SJSA1 (cell line): Measurements from ENCODE around the gene TEN1. TPM values are rescaled to one million over a fixed set of nuclear protein-coding genes. Genes with fewer than 3 reads are reported as not detected.

Experiments used
- DNase-seq, 2 experiments: peaks; one replicate each; pipeline ENCODE4 v3.0.0-alpha.2; 2015 to 2020; ENCODE audit warnings: low spot score in 2 of 2, low read depth in 1 of 2
- H3K27ac ChIP-seq: fragments of 250-450 bp; sonication (Bioruptor Pico); 2 replicates; pipeline ENCODE4 v1.5.1; 2020; ENCODE audit warnings: mild to moderate bottlenecking, moderate library complexity
- H3K27me3 ChIP-seq: fragments of 250-450 bp; sonication (Bioruptor Pico); replicated peaks from 2 replicates; pipeline ENCODE4 v1.5.1; 2020; ENCODE audit warnings: mild to moderate bottlenecking, moderate library complexity
- H3K36me3 ChIP-seq: fragments of 250-450 bp; sonication (Bioruptor Pico); 2 replicates; pipeline ENCODE4 v1.5.1; 2020; ENCODE audit warnings: mild to moderate bottlenecking
- H3K4me1 ChIP-seq: fragments of 250-450 bp; sonication (Bioruptor Pico); replicated peaks from 2 replicates; pipeline ENCODE4 v1.6.1; 2021; ENCODE audit warnings: mild to moderate bottlenecking
- H3K4me3 ChIP-seq: fragments of 250-450 bp; sonication (Bioruptor Pico); 2 replicates; pipeline ENCODE4 v1.5.1; 2020; ENCODE audit warnings: mild to moderate bottlenecking
- H3K9me3 ChIP-seq: fragments of 250-450 bp; sonication (Bioruptor Pico); replicated peaks from 2 replicates; pipeline ENCODE4 v1.5.1; 2020; ENCODE audit warnings: mild to moderate bottlenecking
- total RNA-seq: library from RNA; depleted of rRNA; stranded (reverse); fragments of >200 nt; shearing (Covaris generic); gene quantifications from 2 replicates; pipeline ENCODE4 v1.2.3, GENCODE V29; 2014; rRNA removed

TEN1 gene, protein sequence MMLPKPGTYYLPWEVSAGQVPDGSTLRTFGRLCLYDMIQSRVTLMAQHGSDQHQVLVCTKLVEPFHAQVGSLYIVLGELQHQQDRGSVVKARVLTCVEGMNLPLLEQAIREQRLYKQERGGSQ
- total RNA-seq: 26.9 and 31.0 TPM in 2 replicates

DNA sequence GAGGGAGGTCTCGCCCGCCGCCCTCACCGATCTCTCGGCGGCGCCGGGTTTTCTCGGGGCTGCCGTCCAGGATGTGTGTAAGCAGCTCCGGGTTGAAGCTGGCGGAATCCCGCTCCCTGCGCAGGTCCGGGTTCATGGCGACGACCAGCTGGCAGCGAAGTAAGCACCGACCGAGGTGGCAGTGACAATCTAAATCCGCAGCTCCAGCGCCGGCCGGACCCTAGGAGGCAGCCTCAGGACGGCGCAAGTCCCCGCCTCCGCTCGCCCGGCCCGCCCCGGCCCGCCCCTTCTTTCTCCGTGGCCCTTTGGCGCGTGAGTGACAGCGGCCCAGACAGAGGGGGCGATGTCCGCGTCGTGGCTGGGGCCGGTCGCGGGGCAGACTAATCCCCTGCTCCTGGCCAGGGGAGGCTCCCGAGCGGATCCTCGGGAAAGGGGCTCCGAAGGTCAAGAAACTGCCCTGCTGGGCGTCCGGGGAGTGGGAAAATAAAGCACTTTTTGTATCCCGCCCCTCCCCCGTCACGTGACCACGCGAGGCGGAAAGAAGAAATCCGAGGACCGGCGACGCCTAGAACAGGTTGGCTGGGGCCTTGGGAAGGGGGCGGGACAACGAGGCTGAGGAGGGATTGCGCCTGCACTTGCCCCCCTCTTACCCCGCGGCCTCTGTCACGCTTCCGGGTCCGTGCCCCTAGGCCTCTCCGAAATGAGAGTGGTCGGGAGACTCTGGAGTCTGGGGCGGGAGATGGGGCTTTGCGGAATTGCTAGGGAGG lies at the start of gene TEN1, which contains the start of gene ACOX1:
TSS of gene TEN1 (plus strand) at position 303 of the 767 bp plus-strand sequence. CDS start 6,953 bp downstream, outside the sequence.
TSS of gene ACOX1 (minus strand) at position 229 of the 767 bp plus-strand sequence. CDS start at position 136, 93 bp downstream.
- H3K27me3 ChIP-seq: no peaks in the 10 kb centered on the region
- H3K4me3 ChIP-seq: peak within 1 kb of the TSS; percentile 65
- H3K9me3 ChIP-seq: no peaks in the 10 kb centered on the region
- peak; percentile 100 for DNase-seq
- peaks cover 22% of the 10 kb centered on the region for H3K36me3 ChIP-seq
- peaks cover 27% of the 10 kb centered on the region for H3K4me1 ChIP-seq
- H3K27ac ChIP-seq: peak within 1 kb of the TSS; percentile 90

GRCh38 chr17:75931062-75931461 lies 48.0 kb upstream of the TEN1 start:
- no peak for DNase-seq
- Histone ChIP-seq H3K4me1 (no peaks in the 10 kb centered on the region), H3K9me3 (no peaks in the 10 kb centered on the region), H3K36me3 (no peaks in the 10 kb centered on the region), H3K4me3 (no peak overlapping the region), H3K27me3 (no peaks in the 10 kb centered on the region), H3K27ac (no peak overlapping the region)

DNA sequence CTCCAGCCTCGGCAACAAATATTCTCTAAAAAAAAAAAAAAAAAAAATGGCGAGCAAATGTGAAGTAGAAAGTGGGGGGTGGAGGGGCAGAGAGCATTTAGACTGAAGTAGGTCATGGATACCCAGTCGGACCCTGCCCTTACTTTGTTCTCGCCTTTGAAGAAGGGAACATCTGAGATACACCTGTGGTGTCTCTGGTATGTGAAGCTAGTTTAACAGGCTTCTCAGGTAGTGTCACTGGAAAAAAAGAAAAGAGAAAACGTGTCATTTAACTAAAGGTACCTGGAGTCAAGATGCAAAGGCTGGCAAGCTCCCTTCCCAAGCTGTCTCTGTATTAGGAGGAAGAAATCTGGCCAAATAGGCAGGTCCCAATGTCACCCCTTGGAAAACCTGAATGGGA lies 46.2 kb upstream of the TEN1 start:
- Histone ChIP-seq H3K27ac (no peak overlapping the region), H3K4me3 (no peak overlapping the region)

GRCh38 chr17:75933808-75934207 lies 45.2 kb upstream of the TEN1 start:
- Histone ChIP-seq H3K36me3 (no peaks in the 10 kb centered on the region), H3K4me1 (no peaks in the 10 kb centered on the region), H3K9me3 (no peaks in the 10 kb centered on the region), H3K4me3 (no peak overlapping the region), H3K27me3 (no peaks in the 10 kb centered on the region), H3K27ac (no peak overlapping the region)
- no peak for DNase-seq

More for the DNA sequence above, 46.2 kb upstream of the TEN1 start:
- Histone ChIP-seq H3K9me3 (no peaks in the 10 kb centered on the region), H3K27me3 (no peaks in the 10 kb centered on the region), H3K36me3 (no peaks in the 10 kb centered on the region), H3K4me1 (no peaks in the 10 kb centered on the region)
- DNase-seq: no peak

DNA sequence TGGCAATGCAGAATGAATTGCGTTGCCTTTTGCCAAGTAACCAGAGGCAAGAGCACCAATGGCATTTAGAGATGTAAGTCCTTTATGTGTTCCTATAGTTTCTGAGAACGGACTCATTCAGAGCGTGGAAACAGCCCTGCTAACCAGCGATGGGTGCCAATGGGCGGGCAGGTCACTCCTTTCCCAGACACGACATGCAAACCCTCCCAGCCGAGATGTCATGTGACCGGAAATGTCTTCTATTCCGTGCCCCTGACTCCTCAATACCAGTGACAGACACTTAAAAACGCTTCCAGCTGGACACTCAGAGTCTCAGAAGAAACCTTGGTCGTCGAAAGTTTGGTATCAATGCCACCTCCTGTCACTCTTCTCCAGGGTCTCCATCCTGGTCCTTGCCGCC lies 41.4 kb upstream of the TEN1 start:
- H3K36me3 ChIP-seq: peaks cover 3% of the 10 kb centered on the region
- DNase-seq: no peak
- H3K27ac ChIP-seq: no peak overlapping the region
- H3K4me1 ChIP-seq: peaks cover 10% of the 10 kb centered on the region
- no peaks in the 10 kb centered on the region for H3K27me3 ChIP-seq
- no peak overlapping the region for H3K4me3 ChIP-seq
- no peaks in the 10 kb centered on the region for H3K9me3 ChIP-seq

DNA sequence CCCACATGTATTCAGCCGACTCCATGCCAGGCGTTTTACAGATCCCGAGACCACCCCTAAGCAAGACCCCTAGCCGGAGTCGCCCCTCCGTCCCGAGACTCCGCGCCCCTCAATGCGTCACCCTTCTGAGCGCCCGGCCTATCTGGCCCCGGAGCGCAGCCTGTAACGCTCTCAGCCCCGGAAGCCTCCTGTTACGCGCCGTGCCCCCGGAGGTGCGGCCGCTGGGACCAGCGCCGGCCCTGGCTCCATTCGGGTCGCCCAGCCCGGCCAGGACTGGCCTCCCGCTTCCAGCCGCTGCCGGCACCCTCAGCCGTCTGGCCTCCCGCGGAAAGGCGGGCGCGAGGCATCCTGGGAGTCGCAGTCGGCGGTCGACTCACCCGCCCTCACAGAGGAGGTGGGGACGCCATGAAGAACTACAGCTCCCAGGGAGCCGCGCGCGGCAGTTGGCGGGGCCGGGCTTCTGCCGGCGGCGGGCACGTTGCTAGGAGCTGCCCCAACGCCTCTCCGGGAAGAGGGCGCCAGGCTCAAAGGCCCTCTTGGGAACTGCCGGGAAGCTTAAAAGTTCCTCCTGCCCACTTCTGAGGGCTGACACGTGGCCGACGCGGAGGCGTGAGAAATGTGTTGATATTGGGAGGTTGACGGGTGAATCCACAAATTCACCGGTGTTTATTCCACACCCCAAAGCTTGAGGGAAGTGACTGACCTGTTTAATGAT lies 38.2 kb upstream of the TEN1 start, which contains the start of gene FBF1:
TSS of gene FBF1 (minus strand) at position 316 of the 715 bp plus-strand sequence. CDS start 2,893 bp downstream, outside the sequence.
- Histone ChIP-seq H3K27me3 (no peaks in the 10 kb centered on the region), H3K4me1 (peaks cover 10% of the 10 kb centered on the region), H3K9me3 (no peaks in the 10 kb centered on the region), H3K36me3 (peaks cover 11% of the 10 kb centered on the region), H3K4me3 (peak within 1 kb of the TSS; percentile 65), H3K27ac (peak within 1 kb of the TSS; percentile 56)
- peak; percentile 97 to 99 for DNase-seq

- H3K9me3 ChIP-seq: no peaks in the 10 kb centered on the region
- H3K4me3 ChIP-seq: peak overlapping the region; percentile 65
- no peak for DNase-seq
- H3K27me3 ChIP-seq: no peaks in the 10 kb centered on the region
- peaks cover 16% of the 10 kb centered on the region for H3K36me3 ChIP-seq
- peaks cover 10% of the 10 kb centered on the region for H3K4me1 ChIP-seq
- H3K27ac ChIP-seq: no peak overlapping the region; the same call in 1 of the 2 replicates
Measured at GRCh38 chr17:75941442-75941819, 37.6 kb upstream of the TEN1 start.

DNA sequence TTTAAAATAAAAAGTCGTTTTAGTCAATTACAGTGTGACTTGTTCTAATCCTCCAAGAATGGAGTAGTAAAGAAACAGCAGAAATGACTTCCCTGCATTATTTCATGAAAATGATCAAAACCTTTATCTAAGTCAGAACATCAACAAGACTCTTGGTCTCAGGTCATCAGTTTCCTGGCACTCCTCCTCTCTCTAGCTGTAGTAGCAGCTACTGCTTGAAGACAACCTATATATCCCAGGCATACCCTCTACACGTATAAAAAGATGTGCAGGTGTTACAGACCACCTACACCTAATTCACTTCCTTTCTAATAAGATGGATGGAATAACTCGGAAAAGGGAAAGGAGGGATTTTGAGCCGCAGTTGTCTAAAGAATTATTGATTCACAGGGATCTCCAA lies 36.6 kb upstream of the TEN1 start:
- H3K4me3 ChIP-seq: no peak overlapping the region
- H3K9me3 ChIP-seq: no peaks in the 10 kb centered on the region
- H3K27ac ChIP-seq: no peak overlapping the region
- no peak for DNase-seq
- H3K36me3 ChIP-seq: peaks cover 22% of the 10 kb centered on the region
- peaks cover 10% of the 10 kb centered on the region for H3K4me1 ChIP-seq
- H3K27me3 ChIP-seq: no peaks in the 10 kb centered on the region

GRCh38 chr17:75943491-75943890 lies 35.5 kb upstream of the TEN1 start:
- no peaks in the 10 kb centered on the region for H3K27me3 ChIP-seq
- DNase-seq: no peak
- H3K4me1 ChIP-seq: peaks cover 10% of the 10 kb centered on the region
- H3K27ac ChIP-seq: no peak overlapping the region
- peaks cover 28% of the 10 kb centered on the region for H3K36me3 ChIP-seq
- no peaks in the 10 kb centered on the region for H3K9me3 ChIP-seq
- H3K4me3 ChIP-seq: no peak overlapping the region

- peaks cover 43% of the 10 kb centered on the region for H3K36me3 ChIP-seq
- H3K9me3 ChIP-seq: no peaks in the 10 kb centered on the region
- no peak overlapping the region for H3K4me3 ChIP-seq
Measured at GRCh38 chr17:75945211-75945610, 33.8 kb upstream of the TEN1 start.

DNA sequence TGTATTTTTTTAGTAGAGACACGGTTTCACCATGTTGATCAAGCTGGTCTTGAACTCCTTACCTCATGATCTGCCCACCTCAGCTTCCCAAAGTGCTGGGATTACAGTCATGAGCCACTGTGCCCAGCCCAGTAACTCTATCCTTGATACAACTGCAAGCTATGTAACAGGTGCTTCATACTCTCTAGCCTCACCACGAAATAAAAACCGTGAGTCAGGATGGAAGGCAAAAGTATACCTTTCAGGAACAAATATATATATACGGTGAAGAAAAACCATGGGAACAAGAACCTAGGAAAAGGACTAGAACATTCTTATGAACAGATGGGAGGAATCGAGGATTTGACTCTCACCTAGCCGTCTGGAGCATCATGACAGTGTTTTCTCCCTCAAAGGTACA lies 28.6 kb upstream of the TEN1 start:
- no peak for DNase-seq
- no peak overlapping the region for H3K27ac ChIP-seq
- peaks cover 76% of the 10 kb centered on the region for H3K36me3 ChIP-seq
- H3K4me3 ChIP-seq: no peak overlapping the region
- no peaks in the 10 kb centered on the region for H3K9me3 ChIP-seq
- no peaks in the 10 kb centered on the region for H3K27me3 ChIP-seq
- H3K4me1 ChIP-seq: no peaks in the 10 kb centered on the region

More at GRCh38 chr17:75945211-75945610, 33.8 kb upstream of the TEN1 start:
- no peak for DNase-seq
- Histone ChIP-seq H3K27me3 (no peaks in the 10 kb centered on the region), H3K4me1 (peaks cover 8% of the 10 kb centered on the region), H3K27ac (no peak overlapping the region)

- no peaks in the 10 kb centered on the region for H3K9me3 ChIP-seq
- DNase-seq: no peak
- H3K4me1 ChIP-seq: no peaks in the 10 kb centered on the region
- no peak overlapping the region for H3K27ac ChIP-seq
- H3K4me3 ChIP-seq: no peak overlapping the region
- no peaks in the 10 kb centered on the region for H3K27me3 ChIP-seq
- H3K36me3 ChIP-seq: peaks cover 79% of the 10 kb centered on the region
Measured at GRCh38 chr17:75950855-75951554, 28.0 kb upstream of the TEN1 start.

GRCh38 chr17:75959051-75959838 lies 19.8 kb upstream of the TEN1 start:
- DNase-seq: no peak

More at GRCh38 chr17:75959051-75959838, 19.8 kb upstream of the TEN1 start:
- Histone ChIP-seq H3K9me3 (no peaks in the 10 kb centered on the region), H3K27ac (no peak overlapping the region), H3K36me3 (peaks cover 29% of the 10 kb centered on the region), H3K4me3 (no peak overlapping the region), H3K4me1 (no peaks in the 10 kb centered on the region), H3K27me3 (no peaks in the 10 kb centered on the region)
